ENCODE results near the gene MLLT10. TPM values are rescaled to one million over a fixed set of nuclear protein-coding genes. Genes with fewer than 3 reads are reported as not detected.

Gene MLLT10
- total RNA-seq, 1 experiment from 2014 or later, result 72.3 TPM

GRCh38 chr10:21712975-21713374, 178.9 kb downstream of the MLLT10 start:
- Histone ChIP-seq H3K27me3 (ENCODE audit: insufficient read depth, low read length) (no peaks in the 10 kb centered on the region), H3K27ac (ENCODE audit: insufficient read length, low read depth, low read length) (no peak overlapping the region), H3K18ac (ENCODE audit: insufficient read length, low read depth, low read length) (no peak overlapping the region), H2AFZ (ENCODE audit: low read length) (no peak overlapping the region), H3K56ac (ENCODE audit: insufficient read length, low read depth, low read length) (no peak overlapping the region), H2BK5ac (ENCODE audit: insufficient read length, low read length) (no peak overlapping the region), H2BK12ac (ENCODE audit: insufficient read length, low read depth, low read length) (no peak overlapping the region), H3K9ac (ENCODE audit: extremely low read depth, insufficient read length, low read length) (no peak overlapping the region), H3K23me2 (ENCODE audit: insufficient read length, low read depth, low read length, poor library complexity, severe bottlenecking) (no peaks in the 10 kb centered on the region), H3K14ac (ENCODE audit: insufficient read depth, low read length) (no peak overlapping the region), H3K4ac (ENCODE audit: low read depth, low read length) (no peak overlapping the region), H3K9me3 (ENCODE audit: control insufficient read depth, low read depth, low read length) (no peaks in the 10 kb centered on the region), H4K91ac (ENCODE audit: insufficient read length, low read depth, low read length) (no peak overlapping the region), H2BK120ac (ENCODE audit: low read depth, low read length, poor library complexity, severe bottlenecking) (no peak overlapping the region), H2BK15ac (ENCODE audit: low read depth, low read length) (no peak overlapping the region), H4K5ac (ENCODE audit: insufficient read length, low read depth, low read length) (no peak overlapping the region), H4K20me1 (ENCODE audit: control insufficient read depth, insufficient read depth, insufficient read length) (no peaks in the 10 kb centered on the region), H3K79me1 (ENCODE audit: insufficient read depth, low read depth, low read length, poor library complexity, severe bottlenecking) (peaks cover 5% of the 10 kb centered on the region), H3K4me2 (ENCODE audit: insufficient read depth, insufficient read length, low read length) (no peak overlapping the region), H3K23ac (ENCODE audit: insufficient read length, low read depth, low read length) (no peak overlapping the region), H2BK20ac (ENCODE audit: low read depth, low read length, poor library complexity, severe bottlenecking) (no peak overlapping the region), H3T11ph (ENCODE audit: low read length) (no peak overlapping the region), H3K79me2 (ENCODE audit: insufficient read depth, low read length) (no peaks in the 10 kb centered on the region), H3K4me1 (ENCODE audit: insufficient read depth, low read length) (no peaks in the 10 kb centered on the region; the same call in 1 of the 2 replicates), H4K8ac (replicated peaks; ENCODE audit: insufficient read length, low read depth, low read length) (no peak overlapping the region), H2AK5ac (ENCODE audit: insufficient read length, low read length) (no peak overlapping the region)
- H3K36me3 Mint-ChIP-seq (ENCODE audit: insufficient read depth in 1 of 3, low read depth in 3 of 3), result peaks cover 12 to 48% (median 44%) of the 10 kb centered on the region in 3 experiments
- no peak for DNase-seq
- no peak for TF ChIP-seq CTCF (conservative IDR thresholded peaks at IDR 0.05)
- no peaks in the 10 kb centered on the region for H3K9me3 Mint-ChIP-seq
- peaks cover 0 to 3% of the 10 kb centered on the region in 2 experiments; a peak in 1 of 4 replicates for H3K4me1 Mint-ChIP-seq
- no peaks in the 10 kb centered on the region for H3K27me3 Mint-ChIP-seq (ENCODE audit: low read depth)
- no CpG with 5 or more reads among the region's 4 CpGs for WGBS (ENCODE audit: extremely low coverage, insufficient read length, low lambda C conversion rate)
- H3K27ac Mint-ChIP-seq, result peak overlapping the region; percentile 8 to 76 (median 33); a peak in 6 of 7 replicates
- no peak overlapping the region for H3K4me3 Mint-ChIP-seq
